HEK293 (cell line): ENCODE data around the gene MAP3K7CL.

Experiments
- CTCF ChIA-PET: fragments of 350-600 bp; formaldehyde crosslinking; extraction: SDS; loops from one replicate; lab custom pipeline; 2021; ENCODE audit warnings: antibody characterized with exemption; lab: Yijun Ruan, JAX
- POLR2A ChIA-PET: fragments of 300-600 bp; formaldehyde crosslinking; extraction: SDS; loops from one replicate; lab custom pipeline; 2020; ENCODE audit warnings: antibody characterized with exemption, inconsistent platforms; lab: Yijun Ruan, JAX
- H3K27ac ChIP-seq: fragments of 200-500 bp; sonication (Bioruptor generic); 2 replicates; pipeline ENCODE4 v1.5.1; 2014; ENCODE audit warnings: low read depth, low read length, control low read depth, inconsistent platforms; ENCODE audit errors: extremely low read depth
- H3K36me3 ChIP-seq, 2 experiments: fragments of 200-500 bp in 1 of 2; sonication (Bioruptor generic) in 1 of 2; 1 replicate in 1 of 2; 2 replicates in 1 of 2; pipeline ENCODE4 v1.5.1; 2014 to 2017; ENCODE audit warnings: inconsistent platforms in 2 of 2, low read length in 2 of 2; ENCODE audit not compliant: control insufficient read depth in 2 of 2, insufficient read depth in 1 of 2
- H3K4me1 ChIP-seq: fragments of 200-500 bp; sonication (Bioruptor generic); 2 replicates; pipeline ENCODE4 v1.5.1; 2014; ENCODE audit warnings: mild to moderate bottlenecking, low read length, inconsistent platforms; ENCODE audit not compliant: control insufficient read depth, insufficient read depth
- H3K4me3 ChIP-seq: 2 replicates; pipeline ENCODE4 v1.5.1; 2011; ENCODE audit warnings: low read depth, mild to moderate bottlenecking, control low read depth, low read length, moderate library complexity
- H3K9me3 ChIP-seq: fragments of 200-500 bp; sonication (Bioruptor generic); 2 replicates; pipeline ENCODE4 v1.5.1; 2014; ENCODE audit warnings: low read depth, low read length, inconsistent platforms; ENCODE audit not compliant: control insufficient read depth, insufficient read depth
- GLIS1 ChIP-seq: fragments of 450-650 bp; formaldehyde crosslinking; IDR thresholded peaks from 2 replicates; pipeline ENCODE4 v1.5.1; 2016; ENCODE audit warnings: missing biosample characterization, missing genetic modification characterization
- GLIS2 ChIP-seq: fragments of 450-650 bp; formaldehyde crosslinking; IDR thresholded peaks from 2 replicates; pipeline ENCODE4 v1.5.1; 2016; ENCODE audit warnings: missing biosample characterization, missing genetic modification characterization
- HOXD13 ChIP-seq: sonication (generic); formaldehyde crosslinking; IDR thresholded peaks from 2 replicates; pipeline ENCODE4 v1.8.0; 2022; ENCODE audit warnings: missing genetic modification reagents, borderline replicate concordance
- IKZF3 ChIP-seq: fragments of 450-650 bp; IDR thresholded peaks from 2 replicates; pipeline ENCODE4 v1.5.0; 2018; ENCODE audit warnings: missing biosample characterization, mild to moderate bottlenecking, missing genetic modification characterization, moderate library complexity
- KLF7 ChIP-seq: fragments of 450-650 bp; formaldehyde crosslinking; IDR thresholded peaks from 2 replicates; pipeline ENCODE4 v1.5.1; 2016; ENCODE audit warnings: missing biosample characterization, missing genetic modification characterization, borderline replicate concordance
- OSR2 ChIP-seq: fragments of 450-650 bp; formaldehyde crosslinking; IDR thresholded peaks from 2 replicates; pipeline ENCODE4 v1.5.1; 2016; ENCODE audit warnings: missing biosample characterization, missing genetic modification characterization
- SP2 ChIP-seq: fragments of 450-650 bp; formaldehyde crosslinking; IDR thresholded peaks from 2 replicates; pipeline ENCODE4 v1.5.1; 2016; ENCODE audit warnings: missing biosample characterization, missing genetic modification characterization
- WT1 ChIP-seq: fragments of 450-650 bp; formaldehyde crosslinking; IDR thresholded peaks from 2 replicates; pipeline ENCODE4 v1.5.1; 2016; ENCODE audit warnings: missing biosample characterization, missing genetic modification characterization
- ZFHX2 ChIP-seq: fragments of 450-650 bp; formaldehyde crosslinking; conservative IDR thresholded peaks from 2 replicates; pipeline ENCODE4 v1.5.1; 2016; ENCODE audit warnings: missing biosample characterization, missing genetic modification characterization
- ZNF10 ChIP-seq: fragments of 450-650 bp; formaldehyde crosslinking; IDR thresholded peaks from 2 replicates; pipeline ENCODE4 v1.5.1; 2017; ENCODE audit warnings: missing biosample characterization, missing genetic modification characterization
- ZNF140 ChIP-seq: fragments of 450-650 bp; formaldehyde crosslinking; IDR thresholded peaks from 2 replicates; pipeline ENCODE4 v1.5.1; 2016; ENCODE audit warnings: missing biosample characterization, missing genetic modification characterization
- ZNF24 ChIP-seq: fragments of 450-650 bp; formaldehyde crosslinking; IDR thresholded peaks from 2 replicates; pipeline ENCODE4 v1.5.1; 2016; ENCODE audit warnings: missing biosample characterization, missing genetic modification characterization
- ZNF274 ChIP-seq, 2 experiments: fragments of 200-500 bp in 1 of 2; fragments of 450-650 bp in 1 of 2; sonication (Bioruptor generic) in 1 of 2; formaldehyde crosslinking in 1 of 2; IDR thresholded peaks; 2 replicates each; pipeline versions ENCODE4 v1.5.1 to v1.6.1; 2014 to 2016; ENCODE audit warnings: borderline replicate concordance in 1 of 2, inconsistent platforms in 1 of 2, low read length in 1 of 2, missing biosample characterization in 1 of 2, missing genetic modification characterization in 1 of 2
- ZNF324 ChIP-seq: fragments of 450-650 bp; formaldehyde crosslinking; IDR thresholded peaks from 2 replicates; pipeline ENCODE4 v1.5.1; 2016; ENCODE audit warnings: missing biosample characterization, missing genetic modification characterization
- ZNF366 ChIP-seq: fragments of 450-650 bp; formaldehyde crosslinking; conservative IDR thresholded peaks from 2 replicates; pipeline ENCODE4 v1.5.1; 2016; ENCODE audit warnings: missing biosample characterization, missing genetic modification characterization
- ZNF501 ChIP-seq: fragments of 450-650 bp; formaldehyde crosslinking; IDR thresholded peaks from 2 replicates; pipeline ENCODE4 v1.5.1; 2016; ENCODE audit warnings: missing biosample characterization, missing genetic modification characterization
- ZNF610 ChIP-seq: fragments of 450-650 bp; formaldehyde crosslinking; IDR thresholded peaks from 2 replicates; pipeline ENCODE4 v1.5.1; 2016; ENCODE audit warnings: missing biosample characterization, missing genetic modification characterization, borderline replicate concordance
- ZNF777 ChIP-seq: fragments of 450-650 bp; formaldehyde crosslinking; IDR thresholded peaks from 2 replicates; pipeline ENCODE4 v1.5.1; 2017; ENCODE audit warnings: missing biosample characterization, missing genetic modification characterization, borderline replicate concordance
- ZNF791 ChIP-seq: fragments of 450-650 bp; formaldehyde crosslinking; IDR thresholded peaks from 2 replicates; pipeline ENCODE4 v1.5.1; 2016; ENCODE audit warnings: missing biosample characterization, missing genetic modification characterization
- TF ChIP-seq, protein P1 (sequence below): fragments of 450-650 bp; formaldehyde crosslinking; IDR thresholded peaks from 2 replicates; pipeline ENCODE4 v1.5.1; 2017; ENCODE audit warnings: missing biosample characterization, missing genetic modification characterization
- TF ChIP-seq, protein P2 (sequence below): fragments of 450-650 bp; formaldehyde crosslinking; IDR thresholded peaks from 2 replicates; pipeline ENCODE4 v1.5.1; 2016; ENCODE audit warnings: missing biosample characterization, missing genetic modification characterization
- TF ChIP-seq, protein P3 (sequence below): fragments of 450-650 bp; formaldehyde crosslinking; IDR thresholded peaks from 2 replicates; pipeline ENCODE4 v1.5.1; 2017; ENCODE audit warnings: missing biosample characterization, missing genetic modification characterization

Gene MAP3K7CL

DNA sequence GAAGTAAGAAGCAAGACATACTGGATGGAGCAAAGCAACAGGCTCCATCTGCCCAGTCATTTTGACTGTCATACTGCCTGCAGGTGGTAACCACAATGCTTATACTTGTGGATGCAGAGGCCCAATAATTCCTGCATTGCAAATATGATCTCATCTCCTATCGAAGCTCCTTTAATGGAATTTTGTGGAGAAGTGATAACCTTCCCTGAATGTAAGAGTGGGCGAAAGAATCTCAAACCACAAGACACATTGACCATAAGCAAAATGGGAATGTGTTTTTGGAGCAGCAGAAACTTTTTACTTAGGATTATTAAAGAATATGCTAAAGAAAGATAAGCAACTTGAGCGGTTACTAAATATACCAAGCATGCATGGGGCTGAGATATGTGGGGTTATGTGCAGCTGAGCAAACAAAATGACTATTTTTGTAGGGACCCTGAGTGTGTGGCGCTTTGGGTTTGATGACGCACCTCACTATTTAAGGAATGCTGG, 90.9 kb downstream of the MAP3K7CL start (continued):
- TF ChIP-seq, protein P1, sequence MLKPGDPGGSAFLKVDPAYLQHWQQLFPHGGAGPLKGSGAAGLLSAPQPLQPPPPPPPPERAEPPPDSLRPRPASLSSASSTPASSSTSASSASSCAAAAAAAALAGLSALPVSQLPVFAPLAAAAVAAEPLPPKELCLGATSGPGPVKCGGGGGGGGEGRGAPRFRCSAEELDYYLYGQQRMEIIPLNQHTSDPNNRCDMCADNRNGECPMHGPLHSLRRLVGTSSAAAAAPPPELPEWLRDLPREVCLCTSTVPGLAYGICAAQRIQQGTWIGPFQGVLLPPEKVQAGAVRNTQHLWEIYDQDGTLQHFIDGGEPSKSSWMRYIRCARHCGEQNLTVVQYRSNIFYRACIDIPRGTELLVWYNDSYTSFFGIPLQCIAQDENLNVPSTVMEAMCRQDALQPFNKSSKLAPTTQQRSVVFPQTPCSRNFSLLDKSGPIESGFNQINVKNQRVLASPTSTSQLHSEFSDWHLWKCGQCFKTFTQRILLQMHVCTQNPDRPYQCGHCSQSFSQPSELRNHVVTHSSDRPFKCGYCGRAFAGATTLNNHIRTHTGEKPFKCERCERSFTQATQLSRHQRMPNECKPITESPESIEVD (tag by site-specific recombination), result peak; percentile 69
- TF ChIP-seq ZNF324 (tag by site-specific recombination) (no peak; the same call in 1 of the 2 replicates), ZFHX2 (peak; percentile 73), GLIS2 (tag by site-specific recombination) (no peak), HOXD13 (CRISPR knock-in tag) (no peak), KLF7 (tag by site-specific recombination) (no peak), ZNF501 (tag by site-specific recombination) (no peak), ZNF791 (tag by site-specific recombination) (no peak), IKZF3 (tag by site-specific recombination) (no peak), ZNF777 (tag by site-specific recombination) (no peak), ZNF274 (IDR thresholded peaks at IDR 0.05; ENCODE audit: low read length) (no peak), ZNF274 (tag by site-specific recombination; IDR thresholded peaks at IDR 0.05; ENCODE audit: borderline replicate concordance) (no peak), OSR2 (tag by site-specific recombination) (peak; percentile 42; the same call in 1 of the 2 replicates), WT1 (tag by site-specific recombination) (no peak), GLIS1 (tag by site-specific recombination) (peak; percentile 95), ZNF140 (no peak), ZNF366 (tag by site-specific recombination) (peak; percentile 67), ZNF24 (tag by site-specific recombination) (peak; percentile 66; the same call in 1 of the 2 replicates)
- TF ChIP-seq, protein P2, sequence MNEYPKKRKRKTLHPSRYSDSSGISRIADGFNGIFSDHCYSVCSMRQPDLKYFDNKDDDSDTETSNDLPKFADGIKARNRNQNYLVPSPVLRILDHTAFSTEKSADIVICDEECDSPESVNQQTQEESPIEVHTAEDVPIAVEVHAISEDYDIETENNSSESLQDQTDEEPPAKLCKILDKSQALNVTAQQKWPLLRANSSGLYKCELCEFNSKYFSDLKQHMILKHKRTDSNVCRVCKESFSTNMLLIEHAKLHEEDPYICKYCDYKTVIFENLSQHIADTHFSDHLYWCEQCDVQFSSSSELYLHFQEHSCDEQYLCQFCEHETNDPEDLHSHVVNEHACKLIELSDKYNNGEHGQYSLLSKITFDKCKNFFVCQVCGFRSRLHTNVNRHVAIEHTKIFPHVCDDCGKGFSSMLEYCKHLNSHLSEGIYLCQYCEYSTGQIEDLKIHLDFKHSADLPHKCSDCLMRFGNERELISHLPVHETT (tag by site-specific recombination), result peak; percentile 74
- TF ChIP-seq, protein P3, sequence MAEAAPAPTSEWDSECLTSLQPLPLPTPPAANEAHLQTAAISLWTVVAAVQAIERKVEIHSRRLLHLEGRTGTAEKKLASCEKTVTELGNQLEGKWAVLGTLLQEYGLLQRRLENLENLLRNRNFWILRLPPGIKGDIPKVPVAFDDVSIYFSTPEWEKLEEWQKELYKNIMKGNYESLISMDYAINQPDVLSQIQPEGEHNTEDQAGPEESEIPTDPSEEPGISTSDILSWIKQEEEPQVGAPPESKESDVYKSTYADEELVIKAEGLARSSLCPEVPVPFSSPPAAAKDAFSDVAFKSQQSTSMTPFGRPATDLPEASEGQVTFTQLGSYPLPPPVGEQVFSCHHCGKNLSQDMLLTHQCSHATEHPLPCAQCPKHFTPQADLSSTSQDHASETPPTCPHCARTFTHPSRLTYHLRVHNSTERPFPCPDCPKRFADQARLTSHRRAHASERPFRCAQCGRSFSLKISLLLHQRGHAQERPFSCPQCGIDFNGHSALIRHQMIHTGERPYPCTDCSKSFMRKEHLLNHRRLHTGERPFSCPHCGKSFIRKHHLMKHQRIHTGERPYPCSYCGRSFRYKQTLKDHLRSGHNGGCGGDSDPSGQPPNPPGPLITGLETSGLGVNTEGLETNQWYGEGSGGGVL (tag by site-specific recombination), result peak; percentile 35; the same call in 1 of the 2 replicates

DNA sequence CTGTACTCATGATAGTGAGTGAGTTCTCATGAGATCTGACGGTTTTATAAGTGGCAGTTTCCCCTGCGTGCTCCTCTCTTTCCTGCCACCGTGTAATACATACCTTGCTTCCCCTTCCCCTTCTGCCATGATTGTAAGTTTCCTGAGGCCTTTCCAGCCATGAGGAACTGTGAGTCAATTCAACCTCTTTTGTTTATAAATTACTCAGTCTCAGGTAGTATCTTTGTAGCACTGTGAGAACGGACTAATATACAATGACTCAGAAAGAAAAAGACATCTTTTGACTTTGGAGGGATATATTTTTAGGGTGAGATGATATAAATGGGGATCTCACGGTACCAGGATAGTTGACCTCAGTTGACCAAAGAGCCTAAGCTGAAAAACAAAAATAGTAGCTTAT, 93.6 kb downstream of the MAP3K7CL start:
- no peaks in the 10 kb centered on the region for H3K36me3 ChIP-seq
- TF ChIP-seq ZNF791 (tag by site-specific recombination) (no peak), SP2 (no peak), ZNF10 (tag by site-specific recombination) (no peak), ZNF610 (tag by site-specific recombination) (no peak)
- ChIA-PET CTCF (interaction anchor here (1.1 to 1.7 kb wide), 4 partner anchors 8 to 134 kb away, joined by 3 to 6 read pairs (median 5); no protein-coding TSS in a partner anchor), POLR2A (no interaction called here)
- H3K4me3 ChIP-seq, result no peak overlapping the region
- H3K4me1 ChIP-seq, result peaks cover 6% of the 10 kb centered on the region
- H3K9me3 ChIP-seq, result no peaks in the 10 kb centered on the region
- H3K27ac ChIP-seq, result no peak overlapping the region
